H9 (cell line): ENCODE measurements around the gene TMEM235. TPM values are rescaled to one million over a fixed set of nuclear protein-coding genes. Genes with fewer than 3 reads are reported as not detected.
A peak's percentile ranks its signal among the peaks of the same experiment; 100 is the strongest.

Experiments used
- DNase-seq: peaks from one replicate; pipeline ENCODE4 v3.0.0-alpha.2; 2017
- H2AFZ ChIP-seq: one replicate; pipeline ENCODE4 v1.6.1; 2013; ENCODE audit warnings: mild to moderate bottlenecking, low read length, control low read depth, moderate library complexity
- H2AK5ac ChIP-seq: 2 replicates; pipeline ENCODE4 v1.6.1; 2013; ENCODE audit warnings: low read length, control low read depth, mixed read lengths; ENCODE audit not compliant: insufficient read length
- H2BK120ac ChIP-seq: one replicate; pipeline ENCODE4 v1.6.1; 2013; ENCODE audit warnings: low read depth, mild to moderate bottlenecking, low read length, control low read depth, inconsistent platforms; ENCODE audit not compliant: poor library complexity, severe bottlenecking
- H2BK12ac ChIP-seq: 2 replicates; pipeline ENCODE4 v1.6.1; 2013; ENCODE audit warnings: low read length, control low read depth, mixed read lengths, low read depth; ENCODE audit not compliant: insufficient read length
- H2BK15ac ChIP-seq: 2 replicates; pipeline ENCODE4 v1.6.1; 2013; ENCODE audit warnings: low read depth, low read length, control low read depth
- H2BK20ac ChIP-seq: one replicate; pipeline ENCODE4 v1.6.1; 2013; ENCODE audit warnings: low read depth, mild to moderate bottlenecking, low read length, control low read depth, inconsistent platforms; ENCODE audit not compliant: poor library complexity, severe bottlenecking
- H2BK5ac ChIP-seq: 2 replicates; pipeline ENCODE4 v1.6.1; 2013; ENCODE audit warnings: low read length, control low read depth, mixed read lengths; ENCODE audit not compliant: insufficient read length
- H3K14ac ChIP-seq: 2 replicates; pipeline ENCODE4 v1.6.1; 2013; ENCODE audit warnings: low read length, control low read depth; ENCODE audit not compliant: insufficient read depth
- H3K18ac ChIP-seq: 2 replicates; pipeline ENCODE4 v1.6.1; 2013; ENCODE audit warnings: low read depth, mild to moderate bottlenecking, mixed read lengths, low read length, control low read depth; ENCODE audit not compliant: insufficient read length
- H3K23ac ChIP-seq: 2 replicates; pipeline ENCODE4 v1.6.1; 2013; ENCODE audit warnings: low read length, control low read depth, mixed read lengths, low read depth; ENCODE audit not compliant: insufficient read length
- H3K23me2 ChIP-seq: 2 replicates; pipeline ENCODE4 v1.6.1; 2013; ENCODE audit warnings: low read depth, mild to moderate bottlenecking, mixed read lengths, low read length, control low read depth; ENCODE audit not compliant: insufficient read length, poor library complexity, severe bottlenecking
- H3K27ac ChIP-seq: 2 replicates; pipeline ENCODE4 v1.5.1; 2013; ENCODE audit warnings: low read length, control low read depth, mixed read lengths, low read depth; ENCODE audit not compliant: insufficient read length
- H3K27me3 ChIP-seq: 2 replicates; pipeline ENCODE4 v1.6.1; 2013; ENCODE audit warnings: low read length, control low read depth, inconsistent platforms; ENCODE audit not compliant: insufficient read depth
- H3K4ac ChIP-seq: 2 replicates; pipeline ENCODE4 v1.6.1; 2013; ENCODE audit warnings: low read depth, mild to moderate bottlenecking, control low read depth, inconsistent platforms, low read length, moderate library complexity
- H3K4me1 ChIP-seq: 2 replicates; pipeline ENCODE4 v1.6.1; 2013; ENCODE audit warnings: low read length, control low read depth, inconsistent platforms; ENCODE audit not compliant: insufficient read depth
- H3K4me2 ChIP-seq: 2 replicates; pipeline ENCODE4 v1.6.1; 2013; ENCODE audit warnings: low read length, control low read depth, mixed read lengths; ENCODE audit not compliant: insufficient read length, insufficient read depth
- H3K56ac ChIP-seq: 2 replicates; pipeline ENCODE4 v1.6.1; 2013; ENCODE audit warnings: low read depth, mild to moderate bottlenecking, mixed read lengths, low read length, control low read depth; ENCODE audit not compliant: insufficient read length
- H3K79me1 ChIP-seq: 2 replicates; pipeline ENCODE4 v1.6.1; 2013; ENCODE audit warnings: low read depth, mild to moderate bottlenecking, moderate library complexity, low read length, control low read depth, inconsistent platforms; ENCODE audit not compliant: insufficient read depth, poor library complexity, severe bottlenecking
- H3K79me2 ChIP-seq: 2 replicates; pipeline ENCODE4 v1.6.1; 2013; ENCODE audit warnings: low read length, control low read depth, inconsistent platforms; ENCODE audit not compliant: insufficient read depth
- H3K9ac ChIP-seq: 2 replicates; pipeline ENCODE4 v1.6.1; 2013; ENCODE audit warnings: low read length, control low read depth, mixed read lengths; ENCODE audit not compliant: insufficient read length; ENCODE audit errors: extremely low read depth
- H3K9me3 ChIP-seq: one replicate; pipeline ENCODE4 v1.6.1; 2013; ENCODE audit warnings: low read depth, low read length, inconsistent platforms; ENCODE audit not compliant: control insufficient read depth
- H3T11ph ChIP-seq: one replicate; pipeline ENCODE4 v1.6.1; 2013; ENCODE audit warnings: mild to moderate bottlenecking, low read length, control low read depth, inconsistent platforms
- H4K20me1 ChIP-seq: one replicate; pipeline ENCODE4 v1.6.1; 2013; ENCODE audit not compliant: control insufficient read depth, insufficient read length, insufficient read depth
- H4K5ac ChIP-seq: 2 replicates; pipeline ENCODE4 v1.6.1; 2013; ENCODE audit warnings: low read depth, mild to moderate bottlenecking, mixed read lengths, low read length, control low read depth; ENCODE audit not compliant: insufficient read length
- H4K8ac ChIP-seq: replicated peaks from 2 replicates; pipeline ENCODE4 v1.6.1; 2013; ENCODE audit warnings: low read length, control low read depth, mixed read lengths, low read depth; ENCODE audit not compliant: insufficient read length
- H4K91ac ChIP-seq: 2 replicates; pipeline ENCODE4 v1.6.1; 2013; ENCODE audit warnings: low read depth, mild to moderate bottlenecking, moderate library complexity, mixed read lengths, low read length, control low read depth; ENCODE audit not compliant: insufficient read length
- H3K27ac Mint-ChIP-seq, 3 experiments: 2 replicates in 2 of 3; 3 replicates in 1 of 3; pipeline ENCODE4 v1.8.0; 2020 to 2021; ENCODE audit warnings: mixed read lengths in 3 of 3, mild to moderate bottlenecking in 1 of 3, moderate library complexity in 1 of 3
- H3K27me3 Mint-ChIP-seq: 2 replicates; pipeline ENCODE4 v1.8.0; 2021; ENCODE audit warnings: low read depth, mild to moderate bottlenecking, moderate library complexity, mixed read lengths
- H3K36me3 Mint-ChIP-seq, 3 experiments: 2 replicates in 2 of 3; 3 replicates in 1 of 3; pipeline ENCODE4 v1.8.0; 2020 to 2021; ENCODE audit warnings: low read depth in 3 of 3, mixed read lengths in 3 of 3; ENCODE audit not compliant: insufficient read depth in 1 of 3
- H3K4me1 Mint-ChIP-seq, 2 experiments: 2 replicates each; pipeline ENCODE4 v1.8.0; 2020; ENCODE audit warnings: mixed read lengths in 2 of 2
- H3K4me3 Mint-ChIP-seq, 2 experiments: 2 replicates in 1 of 2; 3 replicates in 1 of 2; pipeline ENCODE4 v1.8.0; 2020 to 2021; ENCODE audit warnings: mild to moderate bottlenecking in 2 of 2, mixed read lengths in 2 of 2, moderate library complexity in 1 of 2
- H3K9me3 Mint-ChIP-seq, 2 experiments: 2 replicates in 1 of 2; 3 replicates in 1 of 2; pipeline ENCODE4 v1.8.0; 2020; ENCODE audit warnings: mild to moderate bottlenecking in 2 of 2, mixed read lengths in 2 of 2, moderate library complexity in 1 of 2
- WGBS: extraction: QIAGEN DNeasy Blood & Tissue Kit; methylation state at CpG from one replicate; pipeline ENCODE4 v1.1.7; 2013; ENCODE audit warnings: missing lambda C conversion rate, low lambda C conversion rate, mixed read lengths; ENCODE audit not compliant: insufficient read length; ENCODE audit errors: extremely low coverage; 5-methylcytosine and 5-hydroxymethylcytosine counted together
- total RNA-seq: library from RNA; stranded (reverse); gene quantifications from 2 replicates; pipeline ENCODE4 v1.2.1, GENCODE V29; 2021
- TF ChIP-seq, protein P1 (sequence below): fragments of 200-600 bp; sonication (generic); conservative IDR thresholded peaks from 3 replicates; pipeline ENCODE4 v1.8.0; 2021; ENCODE audit warnings: antibody characterized with exemption, mild to moderate bottlenecking

The TMEM235 gene
- total RNA-seq, 1 experiment from 2014 or later: 0.28 TPM

DNA sequence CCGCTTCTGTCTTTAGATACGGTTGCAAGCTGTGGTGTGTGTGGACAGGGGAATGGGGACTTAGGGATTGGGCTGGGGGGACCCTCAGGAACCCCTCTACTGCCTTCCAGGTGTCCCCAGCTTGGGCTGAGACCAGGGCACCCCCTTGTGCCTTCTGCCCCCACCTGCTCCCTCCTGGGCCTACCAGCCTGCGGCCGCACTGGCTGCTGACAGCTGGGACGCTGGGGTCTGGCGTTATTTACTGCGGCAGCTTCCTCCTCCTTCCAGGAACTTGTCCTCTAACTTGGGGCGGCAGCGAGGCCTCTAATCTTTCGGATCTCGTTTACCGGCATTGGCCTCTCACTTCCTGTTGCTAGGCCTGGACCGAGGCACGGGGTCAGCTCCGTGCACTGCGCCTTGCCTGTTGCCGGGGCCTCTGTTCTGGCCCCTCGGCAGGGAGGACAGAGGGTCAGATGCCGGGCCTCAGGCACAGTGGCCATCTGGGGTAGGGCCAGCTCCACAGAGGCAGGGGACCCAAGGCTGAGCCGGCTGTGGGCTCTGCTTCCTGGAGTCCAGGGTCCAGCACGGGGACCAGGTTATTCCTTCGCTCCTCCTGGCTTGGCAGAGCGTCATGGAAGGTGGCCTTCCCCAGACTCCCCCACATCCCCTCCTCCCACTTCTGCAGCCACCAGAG is 31.8 kb downstream of the TMEM235 start:
- H3K4me1 ChIP-seq: peaks cover 3% of the 10 kb centered on the region; the same call in 1 of the 2 replicates
- Mint-ChIP-seq H3K27me3 (peaks cover 2% of the 10 kb centered on the region; the same call in 1 of the 2 replicates), H3K9me3 (no peaks in the 10 kb centered on the region), H3K36me3 (no peaks in the 10 kb centered on the region), H3K4me1 (peaks cover 17 to 29% of the 10 kb centered on the region in 2 experiments), H3K27ac (no peak overlapping the region), H3K4me3 (no peak overlapping the region)
- H3K27ac ChIP-seq: no peak overlapping the region
- no peaks in the 10 kb centered on the region for H3K9me3 ChIP-seq
- H2AK5ac ChIP-seq: no peak overlapping the region
- no peaks in the 10 kb centered on the region for H4K20me1 ChIP-seq
- H3K4ac ChIP-seq: no peak overlapping the region
- no peak overlapping the region for H3K23ac ChIP-seq
- H4K91ac ChIP-seq: no peak overlapping the region
- peak; percentile 46 for DNase-seq
- no peak overlapping the region for H3K9ac ChIP-seq
- no peak overlapping the region; the same call in 1 of the 2 replicates for H3K14ac ChIP-seq
- H2AFZ ChIP-seq: no peak overlapping the region
- H3K27me3 ChIP-seq: no peaks in the 10 kb centered on the region
- H2BK12ac ChIP-seq: no peak overlapping the region
- WGBS: no CpG with 5 or more reads among the region's 23 CpGs
- no peak overlapping the region for H2BK20ac ChIP-seq
- no peak overlapping the region for H3K4me2 ChIP-seq
- TF ChIP-seq, protein P1, sequence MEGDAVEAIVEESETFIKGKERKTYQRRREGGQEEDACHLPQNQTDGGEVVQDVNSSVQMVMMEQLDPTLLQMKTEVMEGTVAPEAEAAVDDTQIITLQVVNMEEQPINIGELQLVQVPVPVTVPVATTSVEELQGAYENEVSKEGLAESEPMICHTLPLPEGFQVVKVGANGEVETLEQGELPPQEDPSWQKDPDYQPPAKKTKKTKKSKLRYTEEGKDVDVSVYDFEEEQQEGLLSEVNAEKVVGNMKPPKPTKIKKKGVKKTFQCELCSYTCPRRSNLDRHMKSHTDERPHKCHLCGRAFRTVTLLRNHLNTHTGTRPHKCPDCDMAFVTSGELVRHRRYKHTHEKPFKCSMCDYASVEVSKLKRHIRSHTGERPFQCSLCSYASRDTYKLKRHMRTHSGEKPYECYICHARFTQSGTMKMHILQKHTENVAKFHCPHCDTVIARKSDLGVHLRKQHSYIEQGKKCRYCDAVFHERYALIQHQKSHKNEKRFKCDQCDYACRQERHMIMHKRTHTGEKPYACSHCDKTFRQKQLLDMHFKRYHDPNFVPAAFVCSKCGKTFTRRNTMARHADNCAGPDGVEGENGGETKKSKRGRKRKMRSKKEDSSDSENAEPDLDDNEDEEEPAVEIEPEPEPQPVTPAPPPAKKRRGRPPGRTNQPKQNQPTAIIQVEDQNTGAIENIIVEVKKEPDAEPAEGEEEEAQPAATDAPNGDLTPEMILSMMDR: no peak
- no peak overlapping the region for H2BK120ac ChIP-seq
- no peak overlapping the region for H3K18ac ChIP-seq
- no peak overlapping the region for H4K5ac ChIP-seq
- H3K79me2 ChIP-seq: no peaks in the 10 kb centered on the region
- H4K8ac ChIP-seq: no peak overlapping the region
- H3T11ph ChIP-seq: no peak overlapping the region
- no peak overlapping the region for H2BK15ac ChIP-seq
- no peak overlapping the region for H3K56ac ChIP-seq
- H3K23me2 ChIP-seq: no peaks in the 10 kb centered on the region
- no peak overlapping the region for H2BK5ac ChIP-seq
- no peaks in the 10 kb centered on the region for H3K79me1 ChIP-seq
